Nephron (organoid): Measurements from ENCODE around the gene SOAT2.
A peak's percentile ranks its signal among the peaks of the same experiment; 100 is the strongest.

Experiments
- H3K27ac Mint-ChIP-seq, 3 experiments: 2 replicates each; pipeline ENCODE4 v1.8.0; 2020; ENCODE audit warnings: mixed read lengths in 3 of 3, mild to moderate bottlenecking in 2 of 3, moderate library complexity in 1 of 3
- H3K27me3 Mint-ChIP-seq: 2 replicates; pipeline ENCODE4 v1.8.0; 2021; ENCODE audit warnings: low read depth, mild to moderate bottlenecking, moderate library complexity, mixed read lengths
- H3K36me3 Mint-ChIP-seq: 2 replicates; pipeline ENCODE4 v1.8.0; 2020; ENCODE audit warnings: low read depth, mixed read lengths
- H3K4me1 Mint-ChIP-seq: 2 replicates; pipeline ENCODE4 v1.8.0; 2020; ENCODE audit warnings: mixed read lengths
- H3K4me3 Mint-ChIP-seq, 3 experiments: 2 replicates each; pipeline ENCODE4 v1.8.0; 2020; ENCODE audit warnings: mild to moderate bottlenecking in 3 of 3, mixed read lengths in 3 of 3, moderate library complexity in 2 of 3
- H3K9me3 Mint-ChIP-seq: 2 replicates; pipeline ENCODE4 v1.8.0; 2020; ENCODE audit warnings: mixed read lengths
- CTCF ChIP-seq, 3 experiments: fragments of 200-600 bp; sonication (generic); IDR thresholded peaks; one replicate each; pipeline ENCODE4 v1.5.0; 2021; ENCODE audit warnings: antibody characterized with exemption in 3 of 3; ENCODE audit not compliant: unreplicated experiment in 3 of 3

Gene SOAT2

DNA sequence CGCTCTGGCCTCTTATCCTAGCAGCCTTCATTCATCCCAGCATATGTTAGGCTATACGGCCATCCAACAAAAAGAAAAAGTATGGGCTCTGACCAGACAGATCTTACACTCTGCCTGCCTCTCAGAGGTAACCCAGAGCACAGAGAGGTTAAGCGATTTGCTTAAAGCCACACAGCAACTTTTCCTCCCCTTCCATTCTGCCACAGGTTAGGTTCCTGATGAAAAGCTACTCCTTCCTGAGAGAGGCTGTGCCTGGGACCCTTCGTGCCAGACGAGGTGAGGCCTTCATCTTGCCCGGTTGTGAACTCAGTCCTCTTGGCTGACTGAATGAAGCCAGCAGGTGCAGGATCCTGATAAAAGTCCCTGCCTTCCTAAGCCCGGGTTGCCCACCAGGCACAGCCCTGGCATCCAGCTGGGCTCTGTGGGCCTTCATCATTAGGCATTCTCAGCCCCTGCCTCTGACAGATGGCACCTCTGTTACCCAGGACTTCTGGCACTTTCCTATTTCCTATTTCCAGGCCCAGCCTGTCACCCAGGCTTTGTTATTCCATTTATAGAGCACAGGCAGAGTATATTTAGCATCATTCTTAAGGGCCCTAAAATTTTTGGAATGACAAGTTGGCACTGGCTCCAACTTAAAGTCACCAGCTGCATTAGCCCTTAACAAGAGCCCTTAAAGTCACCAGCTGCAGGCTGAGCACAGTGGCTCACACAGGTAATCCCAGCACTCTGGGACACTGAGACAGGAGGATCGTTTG is 12.8 kb downstream of the SOAT2 start:
- peaks cover 13% of the 10 kb centered on the region for H3K27me3 Mint-ChIP-seq
- no peaks in the 10 kb centered on the region for H3K36me3 Mint-ChIP-seq
- peak overlapping the region; percentile 55 to 56 (median 56) for H3K27ac Mint-ChIP-seq
- H3K4me1 Mint-ChIP-seq, result peaks cover 11% of the 10 kb centered on the region
- peak overlapping the region in 1 of 3 experiments; percentile 35 for H3K4me3 Mint-ChIP-seq
- no peak for TF ChIP-seq CTCF (IDR thresholded peaks at IDR 0.05; ENCODE audit: unreplicated experiment in 3 of 3)
- no peaks in the 10 kb centered on the region for H3K9me3 Mint-ChIP-seq

GRCh38 chr12:53118751-53119300 is 15.5 kb downstream of the SOAT2 start:
- H3K4me1 Mint-ChIP-seq, result peaks cover 9% of the 10 kb centered on the region
- H3K27ac Mint-ChIP-seq, result no peak overlapping the region
- no peaks in the 10 kb centered on the region for H3K9me3 Mint-ChIP-seq
- TF ChIP-seq CTCF (IDR thresholded peaks at IDR 0.05; ENCODE audit: unreplicated experiment in 3 of 3), result no peak
- peaks cover 16% of the 10 kb centered on the region for H3K27me3 Mint-ChIP-seq
- H3K36me3 Mint-ChIP-seq, result no peaks in the 10 kb centered on the region
- no peak overlapping the region for H3K4me3 Mint-ChIP-seq

GRCh38 chr12:53120685-53121525 is 17.6 kb downstream of the SOAT2 start:
- Mint-ChIP-seq H3K36me3 (no peaks in the 10 kb centered on the region), H3K27me3 (peaks cover 19% of the 10 kb centered on the region), H3K4me3 (no peak overlapping the region), H3K27ac (no peak overlapping the region), H3K9me3 (no peaks in the 10 kb centered on the region), H3K4me1 (peaks cover 7% of the 10 kb centered on the region)
- TF ChIP-seq CTCF (IDR thresholded peaks at IDR 0.05; ENCODE audit: unreplicated experiment in 3 of 3), result no peak

DNA sequence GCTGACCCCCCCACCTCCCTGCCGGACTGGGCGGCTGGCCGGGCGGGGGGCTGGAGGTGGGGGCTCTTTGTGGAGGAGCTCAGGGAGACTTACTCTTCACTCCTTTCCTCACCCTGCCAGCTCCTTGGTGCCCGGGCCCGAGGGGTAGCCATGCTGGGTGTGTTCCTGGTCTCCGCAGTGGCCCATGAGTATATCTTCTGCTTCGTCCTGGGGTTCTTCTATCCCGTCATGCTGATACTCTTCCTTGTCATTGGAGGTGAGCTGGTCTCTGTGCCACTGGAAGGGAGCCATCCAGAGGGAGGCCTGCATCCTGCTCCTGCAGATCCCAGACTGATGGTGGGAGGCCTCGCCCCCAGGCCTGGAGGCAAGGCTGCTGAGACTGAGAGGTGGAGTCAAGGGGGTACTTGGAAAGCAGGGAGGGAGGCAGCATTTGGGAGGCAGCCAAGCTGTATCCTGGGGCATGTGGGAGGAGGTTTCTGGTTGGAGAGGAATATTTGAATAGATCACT is 19.7 kb downstream of the SOAT2 start:
- H3K4me3 Mint-ChIP-seq, result no peak overlapping the region
- TF ChIP-seq CTCF (IDR thresholded peaks at IDR 0.05; ENCODE audit: unreplicated experiment in 3 of 3), result no peak
- peaks cover 3% of the 10 kb centered on the region for H3K9me3 Mint-ChIP-seq

GRCh38 chr12:53123578-53124351 is 20.5 kb downstream of the SOAT2 start:
- Mint-ChIP-seq H3K4me3 (no peak overlapping the region), H3K27ac (no peak overlapping the region), H3K36me3 (no peaks in the 10 kb centered on the region), H3K27me3 (peaks cover 9% of the 10 kb centered on the region), H3K9me3 (peaks cover 3% of the 10 kb centered on the region), H3K4me1 (no peaks in the 10 kb centered on the region)
- TF ChIP-seq CTCF (IDR thresholded peaks at IDR 0.05; ENCODE audit: unreplicated experiment in 3 of 3), result no peak

More for the DNA sequence above, 19.7 kb downstream of the SOAT2 start:
- Mint-ChIP-seq H3K4me1 (no peaks in the 10 kb centered on the region), H3K36me3 (no peaks in the 10 kb centered on the region), H3K27ac (no peak overlapping the region), H3K27me3 (peaks cover 12% of the 10 kb centered on the region)
